HepG2 (cell line): ENCODE data around the gene MAP3K5. TPM values are rescaled to one million over a fixed set of nuclear protein-coding genes. Genes with fewer than 3 reads are reported as not detected.

Source experiments
- ATAC-seq: fragments of 200-7000 bp; cut with Tn5 transposase; 3 replicates; pipeline ENCODE4 v1.9.1; 2020; ENCODE audit warnings: mild to moderate bottlenecking, moderate library complexity
- BruUV-seq: library from RNA; stranded (reverse); fragments of 400-500 nt; replicated peaks from 2 replicates; lab custom pipeline; 2021; lab: Mats Ljungman, UMichigan
- CTCF ChIA-PET: fragments of 300-600 bp; formaldehyde crosslinking; extraction: SDS; loops from one replicate; lab custom pipeline; 2021; ENCODE audit warnings: low total read pairs, inconsistent platforms, low intra/inter-chr PET ratio; lab: Yijun Ruan, JAX
- POLR2A ChIA-PET: fragments of 350-600 bp; sonication (Branson Sonifier 250); formaldehyde crosslinking; loops from one replicate; lab custom pipeline; 2020; ENCODE audit warnings: antibody characterized with exemption, inconsistent platforms; lab: Yijun Ruan, JAX
- DNase-seq: peaks from one replicate; pipeline ENCODE4 v3.0.0-alpha.2; 2015; ENCODE audit warnings: low spot score
- FAIRE-seq: peaks from 3 replicates; lab custom pipeline; 2011; peaks lifted over from hg19 to GRCh38; lab: Jason Lieb, UNC
- H2AFZ ChIP-seq: one replicate; pipeline ENCODE4 v1.6.1; 2011; ENCODE audit warnings: low read length, inconsistent platforms
- H3K27ac ChIP-seq: fragments of 300-600 bp; 3 replicates; pipeline ENCODE4 v1.8.0; 2011; ENCODE audit warnings: mixed run types, mild to moderate bottlenecking, mixed read lengths, low read length, inconsistent platforms; ENCODE audit not compliant: insufficient read depth; ENCODE audit errors: extremely low read length
- H3K27me3 ChIP-seq, 2 experiments: fragments of 200-600 bp in 1 of 2; 2 replicates in 1 of 2; 3 replicates in 1 of 2; pipeline versions ENCODE4 v1.6.0 to v1.8.0; 2011; ENCODE audit warnings: low read length in 2 of 2, mild to moderate bottlenecking in 2 of 2, moderate library complexity in 2 of 2, inconsistent platforms in 1 of 2; ENCODE audit not compliant: insufficient read depth in 2 of 2, control insufficient read depth in 1 of 2
- H3K36me3 ChIP-seq, 2 experiments: fragments of 200-600 bp in 1 of 2; replicated peaks in 1 of 2; 2 replicates in 1 of 2; 3 replicates in 1 of 2; pipeline versions ENCODE4 v1.5.1 to v1.8.0; 2011; ENCODE audit warnings: low read length in 2 of 2, inconsistent platforms in 1 of 2; ENCODE audit not compliant: insufficient read depth in 2 of 2, control insufficient read depth in 1 of 2
- H3K4me1 ChIP-seq: 2 replicates; pipeline ENCODE4 v1.5.1; 2012; ENCODE audit warnings: low read length, inconsistent platforms; ENCODE audit not compliant: insufficient read depth
- H3K4me2 ChIP-seq: 2 replicates; pipeline ENCODE4 v1.6.0; 2011; ENCODE audit warnings: low read depth, low read length, inconsistent platforms
- H3K4me3 ChIP-seq, 3 experiments: fragments of 200-600 bp in 1 of 3; sonication (generic), shearing (Covaris generic) in 1 of 3; replicated peaks in 1 of 3; 2 replicates each; pipeline ENCODE4 v1.5.1; 2011 to 2016; ENCODE audit warnings: low read length in 3 of 3, inconsistent platforms in 2 of 3, low read depth in 2 of 3, mild to moderate bottlenecking in 2 of 3, control low read depth in 1 of 3, mixed read lengths in 1 of 3; ENCODE audit not compliant: insufficient read depth in 1 of 3
- H3K79me2 ChIP-seq: one replicate; pipeline ENCODE4 v1.6.1; 2011; ENCODE audit warnings: low read length, inconsistent platforms; ENCODE audit not compliant: insufficient read depth
- H3K9ac ChIP-seq: 2 replicates; pipeline ENCODE4 v1.6.0; 2011; ENCODE audit warnings: mild to moderate bottlenecking, low read depth, low read length, inconsistent platforms; ENCODE audit not compliant: insufficient read depth
- H3K9me3 ChIP-seq: 2 replicates; pipeline ENCODE4 v1.5.1; 2012; ENCODE audit warnings: mild to moderate bottlenecking, low read length
- H4K20me1 ChIP-seq: 2 replicates; pipeline ENCODE4 v1.6.0; 2011; ENCODE audit warnings: inconsistent platforms, mild to moderate bottlenecking, low read length, moderate library complexity; ENCODE audit not compliant: insufficient read depth
- ETV6 ChIP-seq: sonication (generic); formaldehyde crosslinking; conservative IDR thresholded peaks from 2 replicates; pipeline ENCODE4 v1.4.0; 2020; ENCODE audit warnings: missing genetic modification reagents
- GTF2F1 ChIP-seq: fragments of 150-350 bp; IDR thresholded peaks from 2 replicates; pipeline ENCODE4 v1.6.1; 2014; ENCODE audit warnings: low read length
- HNF4A ChIP-seq: sonication (generic); formaldehyde crosslinking; IDR thresholded peaks from 2 replicates; pipeline ENCODE4 v1.4.0; 2020; ENCODE audit warnings: missing genetic modification reagents
- KAT8 ChIP-seq: IDR thresholded peaks from 2 replicates; pipeline ENCODE4 v1.6.1; 2016; ENCODE audit warnings: missing genetic modification reagents, missing compliant biosample characterization
- KLF16 ChIP-seq, 2 experiments: sonication (generic) in 1 of 2; formaldehyde crosslinking in 1 of 2; IDR thresholded peaks; 2 replicates each; pipeline versions ENCODE4 v1.6.1 to v1.8.0; 2016 to 2023; ENCODE audit warnings: missing genetic modification reagents in 2 of 2, missing compliant biosample characterization in 1 of 2
- SMARCC2 ChIP-seq: fragments of 450-650 bp; IDR thresholded peaks from 2 replicates; pipeline ENCODE4 v1.6.1; 2017; ENCODE audit warnings: antibody characterized with exemption, mild to moderate bottlenecking
- TFE3 ChIP-seq: IDR thresholded peaks from 2 replicates; pipeline ENCODE4 v1.6.1; 2016
- ZNF512B ChIP-seq: sonication (generic); formaldehyde crosslinking; IDR thresholded peaks from 2 replicates; pipeline ENCODE4 v1.5.1; 2020; ENCODE audit warnings: missing genetic modification reagents, mild to moderate bottlenecking, borderline replicate concordance
- ZNF577 ChIP-seq: sonication (generic); formaldehyde crosslinking; IDR thresholded peaks from 2 replicates; pipeline ENCODE4 v1.4.0; 2020; ENCODE audit warnings: mild to moderate bottlenecking, low read depth, missing genetic modification reagents, borderline replicate concordance
- ZNF672 ChIP-seq: sonication (generic); formaldehyde crosslinking; IDR thresholded peaks from 2 replicates; pipeline ENCODE4 v1.8.1; 2022; ENCODE audit warnings: missing genetic modification reagents
- ZNF737 ChIP-seq: sonication (generic); formaldehyde crosslinking; IDR thresholded peaks from 2 replicates; pipeline ENCODE4 v1.5.0; 2020; ENCODE audit warnings: missing genetic modification reagents, mild to moderate bottlenecking, borderline replicate concordance
- WGBS: methylation state at CpG from one replicate; pipeline ENCODE4 v1.1.6; 2017; ENCODE audit warnings: low lambda C conversion rate; 5-methylcytosine and 5-hydroxymethylcytosine counted together
- in situ Hi-C: cut with HindIII; loops from 2 replicates; pipeline ENCODE4 v1.10.0; 2017; ENCODE audit warnings: low pct_unique_long_range_greater_than_20kb; ENCODE audit not compliant: extremely low pct_ligation_motif_present
- intact Hi-C: fragments of 100-400 bp; cut with micrococcal nuclease; formaldehyde crosslinking; loops from one replicate; pipeline ENCODE4 v1.10.0; 2022; ENCODE audit not compliant: unreplicated experiment
- polyA plus RNA-seq, 8 experiments: library from polyadenylated mRNA; depleted of rRNA in 3 of 8; stranded (reverse) in 7 of 8; unstranded in 1 of 8; fragments of >200 nt; fragmentation: Illumina TruSeq in 4 of 8; extraction: Trizol in 4 of 8; gene quantifications; 2 replicates each; pipeline versions ENCODE4 v1.2.1 to v1.2.3, GENCODE V29; 2011 to 2016; ENCODE audit warnings: low read depth in 4 of 8, missing spikeins in 1 of 8, mixed read lengths in 1 of 8; ENCODE audit not compliant: insufficient read depth in 1 of 8
- total RNA-seq, 5 experiments: library from RNA; depleted of rRNA; stranded (reverse); fragments of >200 nt; fragmentation: Illumina TruSeq; extraction: Trizol; gene quantifications; 2 replicates each; pipeline ENCODE4 v1.2.3, GENCODE V29; 2016; ENCODE audit warnings: low read depth in 1 of 5
- TF ChIP-seq, protein P1 (sequence below): sonication (generic); formaldehyde crosslinking; IDR thresholded peaks from 2 replicates; pipeline ENCODE4 v1.5.0; 2020; ENCODE audit warnings: mild to moderate bottlenecking, missing genetic modification reagents, borderline replicate concordance

MAP3K5 gene
- total and polyA plus RNA-seq, 2 of the 13 experiments (the other 11 are each of a cell fraction or from before 2014, with no cell fraction given) = not detected

GRCh38 chr6:136524936-136525413 lies 267.3 kb downstream of the MAP3K5 start:
- ATAC-seq (no peak), FAIRE-seq (no peak), DNase-seq (no peak)
- no peak overlapping the region for H3K9ac ChIP-seq
- no peaks in the 10 kb centered on the region for H3K79me2 ChIP-seq
- no peak overlapping the region for H3K4me3 ChIP-seq
- no peaks in the 10 kb centered on the region for H3K9me3 ChIP-seq
- no peak overlapping the region for H3K4me2 ChIP-seq
- H3K4me1 ChIP-seq = no peaks in the 10 kb centered on the region
- H2AFZ ChIP-seq = no peak overlapping the region
- no peak overlapping the region for H3K27ac ChIP-seq
- H3K36me3 ChIP-seq = no peaks in the 10 kb centered on the region
- CTCF ChIA-PET = no interaction called here
- POLR2A ChIA-PET = no interaction called here
- H3K27me3 ChIP-seq = peaks cover 0 to 9% of the 10 kb centered on the region in 2 experiments; a peak in 2 of 5 replicates
- in situ Hi-C loops = no loop called here
- H4K20me1 ChIP-seq = no peaks in the 10 kb centered on the region
- no TSS peak for BruUV-seq
- intact Hi-C loops = no loop called here
- TF ChIP-seq KLF16 (CRISPR knock-in tag; IDR thresholded peaks at IDR 0.05) (no peak), ZNF737 (CRISPR knock-in tag) (no peak), ZNF577 (no peak)
- TF ChIP-seq, protein P1, sequence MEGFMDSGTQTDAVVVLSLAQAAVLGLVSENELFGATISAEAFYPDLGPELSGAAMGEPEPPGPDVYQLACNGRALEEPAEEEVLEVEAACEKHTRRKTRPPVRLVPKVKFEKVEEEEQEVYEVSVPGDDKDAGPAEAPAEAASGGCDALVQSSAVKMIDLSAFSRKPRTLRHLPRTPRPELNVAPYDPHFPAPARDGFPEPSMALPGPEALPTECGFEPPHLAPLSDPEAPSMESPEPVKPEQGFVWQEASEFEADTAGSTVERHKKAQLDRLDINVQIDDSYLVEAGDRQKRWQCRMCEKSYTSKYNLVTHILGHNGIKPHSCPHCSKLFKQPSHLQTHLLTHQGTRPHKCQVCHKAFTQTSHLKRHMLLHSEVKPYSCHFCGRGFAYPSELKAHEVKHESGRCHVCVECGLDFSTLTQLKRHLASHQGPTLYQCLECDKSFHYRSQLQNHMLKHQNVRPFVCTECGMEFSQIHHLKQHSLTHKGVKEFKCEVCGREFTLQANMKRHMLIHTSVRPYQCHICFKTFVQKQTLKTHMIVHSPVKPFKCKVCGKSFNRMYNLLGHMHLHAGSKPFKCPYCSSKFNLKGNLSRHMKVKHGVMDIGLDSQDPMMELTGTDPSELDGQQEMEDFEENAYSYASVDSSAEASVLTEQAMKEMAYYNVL (CRISPR knock-in tag) = no peak
- TF ChIP-seq, all 625 proteins: peak for 0
- 0% methylated on average over 2 of the region's 2 CpGs for WGBS

GRCh38 chr6:136524339-136524935 lies 267.8 kb downstream of the MAP3K5 start:
- in situ Hi-C loops (no loop called here), intact Hi-C loops (no loop called here)
- Histone ChIP-seq H3K9me3 (no peaks in the 10 kb centered on the region), H3K27me3 (peaks cover 0 to 7% of the 10 kb centered on the region in 2 experiments; a peak in 1 of 5 replicates), H3K4me3 (no peak overlapping the region), H3K36me3 (no peaks in the 10 kb centered on the region), H3K79me2 (no peaks in the 10 kb centered on the region), H3K9ac (no peak overlapping the region), H4K20me1 (no peaks in the 10 kb centered on the region), H3K4me1 (no peaks in the 10 kb centered on the region), H3K4me2 (no peak overlapping the region), H2AFZ (no peak overlapping the region), H3K27ac (no peak overlapping the region)
- ATAC-seq (no peak), FAIRE-seq (no peak), DNase-seq (no peak)
- WGBS = 1% methylated on average over 2 of the region's 2 CpGs
- CTCF ChIA-PET = no interaction called here
- BruUV-seq = no TSS peak
- POLR2A ChIA-PET = no interaction called here
- no peak for TF ChIP-seq SMARCC2
- TF ChIP-seq KAT8 (CRISPR knock-in tag) = no peak
- TF ChIP-seq ZNF672 = no peak
- TF ChIP-seq GTF2F1 = no peak
- TF ChIP-seq ZNF512B (CRISPR knock-in tag) = no peak
- TF ChIP-seq ETV6 (CRISPR knock-in tag) = no peak
- no peak for TF ChIP-seq HNF4A (CRISPR knock-in tag)
- no peak for TF ChIP-seq TFE3 (CRISPR knock-in tag)
